ENCODE measurements around the gene GRPEL2.

GRPEL2 gene

GRCh38 chr5:149304195-149305078, 40.9 kb upstream of the GRPEL2 start:
- H3K27me3 ChIP-seq (ENCODE audit: control insufficient read depth, insufficient read depth, low read length): no peaks in the 10 kb centered on the region
- no peak overlapping the region for H3K4me3 ChIP-seq (ENCODE audit: low read depth, low read length)
- no peaks in the 10 kb centered on the region for H3K4me1 ChIP-seq (ENCODE audit: control insufficient read depth, insufficient read depth, low read length)
- no peaks in the 10 kb centered on the region for H3K9me3 ChIP-seq (ENCODE audit: control insufficient read depth, insufficient read depth, low read length)
- H3K9ac ChIP-seq (ENCODE audit: low read depth, low read length): no peak overlapping the region
- no peaks in the 10 kb centered on the region for H3K36me3 ChIP-seq (ENCODE audit: control insufficient read depth, insufficient read depth, low read length)

GRCh38 chr5:149309354-149309753, 35.9 kb upstream of the GRPEL2 start:
- Histone ChIP-seq H3K4me3 (ENCODE audit: low read depth, low read length) (no peak overlapping the region), H3K9ac (ENCODE audit: low read depth, low read length) (no peak overlapping the region), H3K27me3 (ENCODE audit: control insufficient read depth, insufficient read depth, low read length) (no peaks in the 10 kb centered on the region), H3K4me1 (ENCODE audit: control insufficient read depth, insufficient read depth, low read length) (peaks cover 6% of the 10 kb centered on the region), H3K9me3 (ENCODE audit: control insufficient read depth, insufficient read depth, low read length) (no peaks in the 10 kb centered on the region), H3K36me3 (ENCODE audit: control insufficient read depth, insufficient read depth, low read length) (no peaks in the 10 kb centered on the region)

- H3K36me3 ChIP-seq (ENCODE audit: control insufficient read depth, insufficient read depth, low read length): no peaks in the 10 kb centered on the region
- no peak overlapping the region for H3K9ac ChIP-seq (ENCODE audit: low read depth, low read length)
- H3K9me3 ChIP-seq (ENCODE audit: control insufficient read depth, insufficient read depth, low read length): no peaks in the 10 kb centered on the region
- peaks cover 6% of the 10 kb centered on the region for H3K4me1 ChIP-seq (ENCODE audit: control insufficient read depth, insufficient read depth, low read length)
- no peak overlapping the region for H3K4me3 ChIP-seq (ENCODE audit: low read depth, low read length)
- no peaks in the 10 kb centered on the region for H3K27me3 ChIP-seq (ENCODE audit: control insufficient read depth, insufficient read depth, low read length)
Observed at GRCh38 chr5:149310488-149310887, 34.8 kb upstream of the GRPEL2 start.

GRCh38 chr5:149310947-149311658, 34.2 kb upstream of the GRPEL2 start:
- no peak overlapping the region for H3K9ac ChIP-seq (ENCODE audit: low read depth, low read length)
- H3K4me3 ChIP-seq (ENCODE audit: low read depth, low read length): no peak overlapping the region
- no peaks in the 10 kb centered on the region for H3K36me3 ChIP-seq (ENCODE audit: control insufficient read depth, insufficient read depth, low read length)
- no peaks in the 10 kb centered on the region for H3K9me3 ChIP-seq (ENCODE audit: control insufficient read depth, insufficient read depth, low read length)
- H3K4me1 ChIP-seq (ENCODE audit: control insufficient read depth, insufficient read depth, low read length): peaks cover 6% of the 10 kb centered on the region
- H3K27me3 ChIP-seq (ENCODE audit: control insufficient read depth, insufficient read depth, low read length): no peaks in the 10 kb centered on the region

GRCh38 chr5:149313151-149313841, 32.0 kb upstream of the GRPEL2 start:
- Histone ChIP-seq H3K9ac (ENCODE audit: low read depth, low read length) (no peak overlapping the region), H3K4me3 (ENCODE audit: low read depth, low read length) (no peak overlapping the region), H3K27me3 (ENCODE audit: control insufficient read depth, insufficient read depth, low read length) (no peaks in the 10 kb centered on the region), H3K4me1 (ENCODE audit: control insufficient read depth, insufficient read depth, low read length) (peaks cover 6% of the 10 kb centered on the region), H3K9me3 (ENCODE audit: control insufficient read depth, insufficient read depth, low read length) (no peaks in the 10 kb centered on the region), H3K36me3 (ENCODE audit: control insufficient read depth, insufficient read depth, low read length) (no peaks in the 10 kb centered on the region)

GRCh38 chr5:149314571-149315111, 30.7 kb upstream of the GRPEL2 start:
- H3K4me1 ChIP-seq (ENCODE audit: control insufficient read depth, insufficient read depth, low read length): peaks cover 6% of the 10 kb centered on the region
- no peak overlapping the region for H3K9ac ChIP-seq (ENCODE audit: low read depth, low read length)
- H3K36me3 ChIP-seq (ENCODE audit: control insufficient read depth, insufficient read depth, low read length): no peaks in the 10 kb centered on the region
- no peak overlapping the region for H3K4me3 ChIP-seq (ENCODE audit: low read depth, low read length)
- H3K9me3 ChIP-seq (ENCODE audit: control insufficient read depth, insufficient read depth, low read length): no peaks in the 10 kb centered on the region
- no peaks in the 10 kb centered on the region for H3K27me3 ChIP-seq (ENCODE audit: control insufficient read depth, insufficient read depth, low read length)

GRCh38 chr5:149315753-149316152, 29.5 kb upstream of the GRPEL2 start:
- Histone ChIP-seq H3K27me3 (ENCODE audit: control insufficient read depth, insufficient read depth, low read length) (no peaks in the 10 kb centered on the region), H3K4me1 (ENCODE audit: control insufficient read depth, insufficient read depth, low read length) (peaks cover 4% of the 10 kb centered on the region), H3K36me3 (ENCODE audit: control insufficient read depth, insufficient read depth, low read length) (no peaks in the 10 kb centered on the region), H3K9me3 (ENCODE audit: control insufficient read depth, insufficient read depth, low read length) (no peaks in the 10 kb centered on the region), H3K4me3 (ENCODE audit: low read depth, low read length) (no peak overlapping the region), H3K9ac (ENCODE audit: low read depth, low read length) (no peak overlapping the region)

GRCh38 chr5:149317281-149318048, 27.8 kb upstream of the GRPEL2 start:
- Histone ChIP-seq H3K27me3 (ENCODE audit: control insufficient read depth, insufficient read depth, low read length) (no peaks in the 10 kb centered on the region), H3K4me3 (ENCODE audit: low read depth, low read length) (no peak overlapping the region), H3K9me3 (ENCODE audit: control insufficient read depth, insufficient read depth, low read length) (no peaks in the 10 kb centered on the region), H3K9ac (ENCODE audit: low read depth, low read length) (no peak overlapping the region), H3K36me3 (ENCODE audit: control insufficient read depth, insufficient read depth, low read length) (no peaks in the 10 kb centered on the region), H3K4me1 (ENCODE audit: control insufficient read depth, insufficient read depth, low read length) (peaks cover 3% of the 10 kb centered on the region)

- Histone ChIP-seq H3K27me3 (ENCODE audit: control insufficient read depth, insufficient read depth, low read length) (no peaks in the 10 kb centered on the region), H3K4me1 (ENCODE audit: control insufficient read depth, insufficient read depth, low read length) (peaks cover 3% of the 10 kb centered on the region), H3K4me3 (ENCODE audit: low read depth, low read length) (no peak overlapping the region), H3K9ac (ENCODE audit: low read depth, low read length) (no peak overlapping the region), H3K36me3 (ENCODE audit: control insufficient read depth, insufficient read depth, low read length) (no peaks in the 10 kb centered on the region), H3K9me3 (ENCODE audit: control insufficient read depth, insufficient read depth, low read length) (no peaks in the 10 kb centered on the region)
Observed at GRCh38 chr5:149319174-149319573, 26.1 kb upstream of the GRPEL2 start.

- Histone ChIP-seq H3K9ac (ENCODE audit: low read depth, low read length) (no peak overlapping the region), H3K36me3 (ENCODE audit: control insufficient read depth, insufficient read depth, low read length) (no peaks in the 10 kb centered on the region)
Observed at GRCh38 chr5:149320791-149321330, 24.4 kb upstream of the GRPEL2 start.

GRCh38 chr5:149322518-149322917, 22.8 kb upstream of the GRPEL2 start:
- no peak overlapping the region for H3K4me3 ChIP-seq (ENCODE audit: low read depth, low read length)
- no peaks in the 10 kb centered on the region for H3K27me3 ChIP-seq (ENCODE audit: control insufficient read depth, insufficient read depth, low read length)
- no peaks in the 10 kb centered on the region for H3K36me3 ChIP-seq (ENCODE audit: control insufficient read depth, insufficient read depth, low read length)
- no peaks in the 10 kb centered on the region for H3K9me3 ChIP-seq (ENCODE audit: control insufficient read depth, insufficient read depth, low read length)
- no peak overlapping the region for H3K9ac ChIP-seq (ENCODE audit: low read depth, low read length)
- peaks cover 3% of the 10 kb centered on the region for H3K4me1 ChIP-seq (ENCODE audit: control insufficient read depth, insufficient read depth, low read length)

More at GRCh38 chr5:149320791-149321330, 24.4 kb upstream of the GRPEL2 start:
- Histone ChIP-seq H3K9me3 (ENCODE audit: control insufficient read depth, insufficient read depth, low read length) (no peaks in the 10 kb centered on the region), H3K4me1 (ENCODE audit: control insufficient read depth, insufficient read depth, low read length) (peaks cover 3% of the 10 kb centered on the region), H3K27me3 (ENCODE audit: control insufficient read depth, insufficient read depth, low read length) (no peaks in the 10 kb centered on the region), H3K4me3 (ENCODE audit: low read depth, low read length) (no peak overlapping the region)
